Neural cell (in vitro differentiated cells): ENCODE measurements around the gene RNU5D-1. TPM values are rescaled to one million over a fixed set of nuclear protein-coding genes. Genes with fewer than 3 reads are reported as not detected.

Experiments
- H2AFZ ChIP-seq: fragments of 200-600, 300-800 bp; sonication (generic), shearing (Covaris generic); 2 replicates; pipeline ENCODE4 v1.6.0; 2014; ENCODE audit warnings: low read depth, mild to moderate bottlenecking, antibody characterized with exemption, low read length, moderate library complexity
- H3F3A ChIP-seq: fragments of 200-600 bp; shearing (Covaris generic); 2 replicates; pipeline ENCODE4 v1.6.1; 2016; ENCODE audit warnings: mild to moderate bottlenecking, moderate library complexity, mixed read lengths, antibody characterized with exemption, low read length; ENCODE audit not compliant: insufficient read depth, poor library complexity, severe bottlenecking
- H3K27ac ChIP-seq: fragments of 200-600, 300-800 bp; sonication (generic), shearing (Covaris generic); 2 replicates; pipeline ENCODE4 v1.5.1; 2014; ENCODE audit warnings: mild to moderate bottlenecking, low read length, moderate library complexity
- H3K27me3 ChIP-seq: fragments of 300-800, 200-600 bp; sonication (generic), shearing (Covaris generic); 2 replicates; pipeline ENCODE4 v1.6.0; 2014; ENCODE audit warnings: mild to moderate bottlenecking, low read depth, low read length, moderate library complexity; ENCODE audit not compliant: insufficient read depth
- H3K36me3 ChIP-seq: fragments of 300-800, 200-600 bp; sonication (generic), shearing (Covaris generic); 2 replicates; pipeline ENCODE4 v1.5.1; 2014; ENCODE audit warnings: mild to moderate bottlenecking, antibody characterized with exemption, low read length, moderate library complexity; ENCODE audit not compliant: insufficient read depth
- H3K4me2 ChIP-seq: fragments of 300-800, 200-600 bp; sonication (generic), shearing (Covaris generic); 2 replicates; pipeline ENCODE4 v1.6.0; 2014; ENCODE audit warnings: mild to moderate bottlenecking, low read length
- H3K4me3 ChIP-seq: fragments of 300-800, 200-600 bp; sonication (generic), shearing (Covaris generic); 2 replicates; pipeline ENCODE4 v1.5.1; 2014; ENCODE audit warnings: mild to moderate bottlenecking, low read length, moderate library complexity
- H3K79me2 ChIP-seq: fragments of 200-600 bp; shearing (Covaris generic); replicated peaks from 2 replicates; pipeline ENCODE4 v1.6.0; 2014; ENCODE audit warnings: mild to moderate bottlenecking, low read length, moderate library complexity; ENCODE audit not compliant: insufficient read depth
- H3K9ac ChIP-seq: fragments of 300-800, 200-600 bp; sonication (generic), shearing (Covaris generic); 2 replicates; pipeline ENCODE4 v1.6.1; 2016; ENCODE audit warnings: mild to moderate bottlenecking, low read length, mixed read lengths
- H3K9me2 ChIP-seq: fragments of 200-600 bp; shearing (Covaris generic); 2 replicates; pipeline ENCODE4 v1.6.1; 2016; ENCODE audit warnings: mild to moderate bottlenecking, low read length, mixed read lengths; ENCODE audit not compliant: insufficient read depth
- H3K9me3 ChIP-seq: fragments of 200-600, 300-800 bp; sonication (generic), shearing (Covaris generic); 2 replicates; pipeline ENCODE4 v1.6.1; 2016; ENCODE audit warnings: mild to moderate bottlenecking, mixed run types, low read length, moderate library complexity, mixed read lengths
- H4K20me1 ChIP-seq: fragments of 200-600 bp; shearing (Covaris generic); 2 replicates; pipeline ENCODE4 v1.6.1; 2016; ENCODE audit warnings: mild to moderate bottlenecking, mixed run types; ENCODE audit not compliant: insufficient read depth
- EP300 ChIP-seq: fragments of 450-650 bp; conservative IDR thresholded peaks from 2 replicates; pipeline ENCODE4 v1.6.1; 2014; ENCODE audit warnings: antibody characterized with exemption, mild to moderate bottlenecking, moderate library complexity; ENCODE audit not compliant: poor library complexity, severe bottlenecking
- EZH2 ChIP-seq: fragments of 200-600, 300-800 bp; shearing (Covaris generic), sonication (generic); IDR thresholded peaks from 2 replicates; pipeline ENCODE4 v1.6.1; 2014; ENCODE audit warnings: antibody characterized with exemption, low read length, borderline replicate concordance, mild to moderate bottlenecking; ENCODE audit not compliant: insufficient read depth, poor library complexity, severe bottlenecking
- MXI1 ChIP-seq: fragments of 450-650 bp; conservative IDR thresholded peaks from 2 replicates; pipeline ENCODE4 v1.6.1; 2014; ENCODE audit warnings: antibody characterized with exemption, mild to moderate bottlenecking; ENCODE audit not compliant: poor library complexity, severe bottlenecking
- POLR2AphosphoS5 ChIP-seq: IDR thresholded peaks from 2 replicates; pipeline ENCODE4 v1.6.1; 2012
- RAD21 ChIP-seq: fragments of 450-650 bp; conservative IDR thresholded peaks from 2 replicates; pipeline ENCODE4 v1.6.1; 2014; ENCODE audit warnings: antibody characterized with exemption, mild to moderate bottlenecking, moderate library complexity
- SMC3 ChIP-seq: fragments of 450-650 bp; conservative IDR thresholded peaks from 2 replicates; pipeline ENCODE4 v1.6.1; 2014; ENCODE audit warnings: antibody characterized with exemption, mild to moderate bottlenecking, moderate library complexity; ENCODE audit not compliant: poor library complexity
- TAF1 ChIP-seq: IDR thresholded peaks from 2 replicates; pipeline ENCODE4 v1.6.1; 2012; ENCODE audit warnings: low read depth
- polyA plus RNA-seq: library from polyadenylated mRNA; depleted of rRNA; stranded (reverse); fragments of >200 nt; gene quantifications from 2 replicates; pipeline ENCODE4 v1.2.3, GENCODE V29; 2014
- TF ChIP-seq, protein P1 (sequence below): fragments of 450-650 bp; IDR thresholded peaks from 2 replicates; pipeline ENCODE4 v1.5.1; 2014; ENCODE audit warnings: antibody characterized with exemption, mild to moderate bottlenecking, moderate library complexity; ENCODE audit not compliant: poor library complexity, severe bottlenecking
- TF ChIP-seq, protein P2 (sequence below): IDR thresholded peaks from 2 replicates; pipeline ENCODE4 v1.6.1; 2012; ENCODE audit warnings: borderline replicate concordance

RNU5D-1 gene
- polyA plus RNA-seq, 1 donor from 2014 or later = not detected

DNA sequence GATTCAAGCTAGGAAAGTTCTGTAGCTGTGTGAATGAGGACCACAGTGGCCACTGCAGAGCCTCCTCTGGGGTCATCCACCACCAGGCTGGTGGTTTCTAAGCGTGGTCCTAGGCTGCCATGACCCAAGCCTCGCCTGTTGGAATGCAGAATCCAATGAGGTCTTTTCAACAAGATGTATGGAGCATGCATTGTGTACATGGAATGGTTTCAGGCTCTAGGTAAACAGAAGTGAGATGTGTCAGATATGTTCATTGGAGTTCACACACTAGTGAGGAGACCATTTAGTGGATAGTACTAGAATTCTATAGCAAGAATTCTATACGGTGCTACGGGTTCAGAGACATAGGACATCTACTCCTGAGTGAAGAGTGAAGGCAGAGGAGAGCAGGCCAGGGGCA is 10.7 kb downstream of the RNU5D-1 start:
- TF ChIP-seq POLR2AphosphoS5 (no peak), EP300 (no peak), RAD21 (no peak), MXI1 (no peak), SMC3 (no peak), TAF1 (no peak), EZH2 (no peak)
- TF ChIP-seq, protein P1, sequence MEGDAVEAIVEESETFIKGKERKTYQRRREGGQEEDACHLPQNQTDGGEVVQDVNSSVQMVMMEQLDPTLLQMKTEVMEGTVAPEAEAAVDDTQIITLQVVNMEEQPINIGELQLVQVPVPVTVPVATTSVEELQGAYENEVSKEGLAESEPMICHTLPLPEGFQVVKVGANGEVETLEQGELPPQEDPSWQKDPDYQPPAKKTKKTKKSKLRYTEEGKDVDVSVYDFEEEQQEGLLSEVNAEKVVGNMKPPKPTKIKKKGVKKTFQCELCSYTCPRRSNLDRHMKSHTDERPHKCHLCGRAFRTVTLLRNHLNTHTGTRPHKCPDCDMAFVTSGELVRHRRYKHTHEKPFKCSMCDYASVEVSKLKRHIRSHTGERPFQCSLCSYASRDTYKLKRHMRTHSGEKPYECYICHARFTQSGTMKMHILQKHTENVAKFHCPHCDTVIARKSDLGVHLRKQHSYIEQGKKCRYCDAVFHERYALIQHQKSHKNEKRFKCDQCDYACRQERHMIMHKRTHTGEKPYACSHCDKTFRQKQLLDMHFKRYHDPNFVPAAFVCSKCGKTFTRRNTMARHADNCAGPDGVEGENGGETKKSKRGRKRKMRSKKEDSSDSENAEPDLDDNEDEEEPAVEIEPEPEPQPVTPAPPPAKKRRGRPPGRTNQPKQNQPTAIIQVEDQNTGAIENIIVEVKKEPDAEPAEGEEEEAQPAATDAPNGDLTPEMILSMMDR = no peak
- TF ChIP-seq, protein P2, sequence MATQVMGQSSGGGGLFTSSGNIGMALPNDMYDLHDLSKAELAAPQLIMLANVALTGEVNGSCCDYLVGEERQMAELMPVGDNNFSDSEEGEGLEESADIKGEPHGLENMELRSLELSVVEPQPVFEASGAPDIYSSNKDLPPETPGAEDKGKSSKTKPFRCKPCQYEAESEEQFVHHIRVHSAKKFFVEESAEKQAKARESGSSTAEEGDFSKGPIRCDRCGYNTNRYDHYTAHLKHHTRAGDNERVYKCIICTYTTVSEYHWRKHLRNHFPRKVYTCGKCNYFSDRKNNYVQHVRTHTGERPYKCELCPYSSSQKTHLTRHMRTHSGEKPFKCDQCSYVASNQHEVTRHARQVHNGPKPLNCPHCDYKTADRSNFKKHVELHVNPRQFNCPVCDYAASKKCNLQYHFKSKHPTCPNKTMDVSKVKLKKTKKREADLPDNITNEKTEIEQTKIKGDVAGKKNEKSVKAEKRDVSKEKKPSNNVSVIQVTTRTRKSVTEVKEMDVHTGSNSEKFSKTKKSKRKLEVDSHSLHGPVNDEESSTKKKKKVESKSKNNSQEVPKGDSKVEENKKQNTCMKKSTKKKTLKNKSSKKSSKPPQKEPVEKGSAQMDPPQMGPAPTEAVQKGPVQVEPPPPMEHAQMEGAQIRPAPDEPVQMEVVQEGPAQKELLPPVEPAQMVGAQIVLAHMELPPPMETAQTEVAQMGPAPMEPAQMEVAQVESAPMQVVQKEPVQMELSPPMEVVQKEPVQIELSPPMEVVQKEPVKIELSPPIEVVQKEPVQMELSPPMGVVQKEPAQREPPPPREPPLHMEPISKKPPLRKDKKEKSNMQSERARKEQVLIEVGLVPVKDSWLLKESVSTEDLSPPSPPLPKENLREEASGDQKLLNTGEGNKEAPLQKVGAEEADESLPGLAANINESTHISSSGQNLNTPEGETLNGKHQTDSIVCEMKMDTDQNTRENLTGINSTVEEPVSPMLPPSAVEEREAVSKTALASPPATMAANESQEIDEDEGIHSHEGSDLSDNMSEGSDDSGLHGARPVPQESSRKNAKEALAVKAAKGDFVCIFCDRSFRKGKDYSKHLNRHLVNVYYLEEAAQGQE = no peak

DNA sequence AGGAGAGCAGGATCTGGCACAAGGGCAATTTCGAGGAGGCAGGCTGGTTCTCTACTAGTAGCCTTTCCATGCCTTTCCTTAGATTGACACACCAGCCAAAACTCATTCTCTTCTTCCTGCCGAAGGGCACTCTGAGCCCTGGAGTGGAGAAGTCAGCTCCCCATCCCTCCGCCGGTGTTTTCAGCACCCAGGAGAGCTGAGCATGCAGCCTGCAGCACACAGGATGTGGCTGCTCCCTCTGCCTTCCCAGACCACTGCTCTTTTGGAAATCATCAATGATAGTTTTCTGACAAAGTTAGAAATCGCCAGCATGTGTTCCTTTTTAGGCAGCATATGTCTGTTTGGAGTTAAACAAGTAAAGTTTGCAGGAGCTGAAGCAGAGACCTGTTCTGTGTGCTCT is 11.7 kb downstream of the RNU5D-1 start:
- TF ChIP-seq MXI1 = no peak
- TF ChIP-seq SMC3 = no peak
- no peak for TF ChIP-seq EP300
- TF ChIP-seq RAD21 = no peak
- TF ChIP-seq, protein P1 = no peak
- TF ChIP-seq EZH2 = no peak
- no peak for TF ChIP-seq POLR2AphosphoS5
- TF ChIP-seq TAF1 = no peak
- TF ChIP-seq, protein P2 = no peak
- Histone ChIP-seq H3F3A (no peaks in the 10 kb centered on the region), H3K9me2 (no peaks in the 10 kb centered on the region), H3K27me3 (no peaks in the 10 kb centered on the region), H3K9ac (no peak overlapping the region), H2AFZ (no peak overlapping the region), H3K9me3 (no peaks in the 10 kb centered on the region), H4K20me1 (no peaks in the 10 kb centered on the region), H3K79me2 (no peaks in the 10 kb centered on the region), H3K27ac (no peak overlapping the region), H3K4me2 (no peak overlapping the region), H3K36me3 (no peaks in the 10 kb centered on the region), H3K4me3 (no peak overlapping the region)

More for the DNA sequence above, 10.7 kb downstream of the RNU5D-1 start:
- no peak overlapping the region for H2AFZ ChIP-seq
- no peaks in the 10 kb centered on the region for H3K9me3 ChIP-seq
- H3K4me3 ChIP-seq = no peak overlapping the region
- H4K20me1 ChIP-seq = no peaks in the 10 kb centered on the region
- no peak overlapping the region for H3K4me2 ChIP-seq
- H3K9ac ChIP-seq = no peak overlapping the region
- no peak overlapping the region for H3K27ac ChIP-seq
- no peaks in the 10 kb centered on the region for H3K27me3 ChIP-seq
- no peaks in the 10 kb centered on the region for H3F3A ChIP-seq
- H3K79me2 ChIP-seq = no peaks in the 10 kb centered on the region
- no peaks in the 10 kb centered on the region for H3K9me2 ChIP-seq
- no peaks in the 10 kb centered on the region for H3K36me3 ChIP-seq
